GM20000 (cell line): ENCODE measurements around the gene CCDC88C.

Experiments used
- DNase-seq: peaks from one replicate; pipeline ENCODE4 v3.0.0; 2012; ENCODE audit warnings: low spot score
- CTCF ChIP-seq: IDR thresholded peaks from 2 replicates; pipeline ENCODE4 v1.5.1; 2012; ENCODE audit warnings: mild to moderate bottlenecking, control low read depth; ENCODE audit errors: extremely low read depth, missing control alignments

Gene CCDC88C

GRCh38 chr14:91406982-91407381 is 10.6 kb downstream of the CCDC88C start:
- TF ChIP-seq CTCF: no peak
- no peak for DNase-seq

GRCh38 chr14:91406451-91406850 is 11.2 kb downstream of the CCDC88C start:
- TF ChIP-seq CTCF: no peak
- DNase-seq: no peak

GRCh38 chr14:91405724-91406435 is 11.7 kb downstream of the CCDC88C start:
- no peak for DNase-seq
- no peak for TF ChIP-seq CTCF

GRCh38 chr14:91405241-91405721 is 12.3 kb downstream of the CCDC88C start:
- TF ChIP-seq CTCF: no peak
- no peak for DNase-seq

- DNase-seq: no peak
- no peak for TF ChIP-seq CTCF
These were observed 14.6 kb downstream of the CCDC88C start for GRCh38 chr14:91402771-91403600.

- no peak for TF ChIP-seq CTCF
- no peak for DNase-seq
These were observed 15.3 kb downstream of the CCDC88C start for GRCh38 chr14:91402348-91402747.

- no peak for TF ChIP-seq CTCF
- no peak for DNase-seq
These were observed 15.9 kb downstream of the CCDC88C start for GRCh38 chr14:91401751-91402150.
